Natural killer cell treated with Interleukin-12 subunit alpha and Interleukin-12 subunit beta and Interleukin-15 and Interleukin-18, amount 100 ng/mL, for 72 hours (primary cell): ENCODE measurements around the gene ATXN7. TPM values are rescaled to one million over a fixed set of nuclear protein-coding genes. Genes with fewer than 3 reads are reported as not detected.

ENCODE experiments used
- ATAC-seq, 2 donors: fragments of 150-1000 bp; cut with Tn5 transposase in 1 of 2; sonication (Bioruptor Pico), chemical (Tn5 transposase) in 1 of 2; 2 replicates each; pipeline ENCODE4 v1.10.0; 2021
- DNase-seq: peaks from one replicate; pipeline ENCODE4 v3.0.0; 2022; ENCODE audit warnings: low spot score
- H3K27ac Mint-ChIP-seq, 2 donors: 1 replicate in 1 of 2; 2 replicates in 1 of 2; pipeline ENCODE4 v1.8.0; 2022; ENCODE audit warnings: mixed read lengths in 2 of 2, mild to moderate bottlenecking in 1 of 2, moderate library complexity in 1 of 2
- H3K27me3 Mint-ChIP-seq, 2 donors: 1 replicate in 1 of 2; 2 replicates in 1 of 2; pipeline ENCODE4 v1.8.0; 2022; ENCODE audit warnings: mixed read lengths in 2 of 2
- H3K36me3 Mint-ChIP-seq: one replicate; pipeline ENCODE4 v1.8.0; 2022; ENCODE audit warnings: mixed read lengths
- H3K4me1 Mint-ChIP-seq, 2 donors: 1 replicate in 1 of 2; 2 replicates in 1 of 2; pipeline ENCODE4 v1.8.0; 2022; ENCODE audit warnings: low read depth in 2 of 2, mixed read lengths in 2 of 2, mild to moderate bottlenecking in 1 of 2
- H3K4me3 Mint-ChIP-seq: one replicate; pipeline ENCODE4 v1.8.0; 2022; ENCODE audit warnings: mixed read lengths
- H3K9me3 Mint-ChIP-seq: 2 replicates; pipeline ENCODE4 v1.8.0; 2022; ENCODE audit warnings: mixed read lengths
- total RNA-seq, 2 donors: library from RNA; stranded (reverse); gene quantifications; one replicate each; pipeline ENCODE4 v1.2.3, GENCODE V29; 2022

ATXN7 gene
- total RNA-seq, 2 donors from 2014 or later, result 96.5 to 101 TPM

DNA sequence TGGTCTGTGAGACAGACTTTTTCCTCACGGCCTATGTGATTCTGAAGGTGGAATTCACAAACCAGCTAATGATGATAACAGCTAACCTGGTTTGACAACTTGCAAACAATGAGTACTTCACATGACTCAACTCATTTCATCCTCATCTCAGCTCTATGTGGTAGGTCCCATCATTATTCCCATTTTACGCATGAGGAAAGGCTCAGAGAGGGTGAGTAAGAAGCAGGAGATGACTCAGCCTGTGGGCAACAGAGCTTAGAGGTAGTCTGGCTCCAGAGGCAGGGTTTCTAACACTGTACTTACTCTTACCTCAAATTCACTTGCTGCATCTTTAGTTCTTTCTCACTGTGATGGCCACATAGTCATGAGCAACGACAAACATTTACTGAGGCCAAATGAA is 185.5 kb downstream of the ATXN7 start:
- H3K9me3 Mint-ChIP-seq, result no peaks in the 10 kb centered on the region
- ATAC-seq (no peak), DNase-seq (no peak)
- no peak overlapping the region for H3K4me3 Mint-ChIP-seq
- no peaks in the 10 kb centered on the region for H3K4me1 Mint-ChIP-seq
- no peaks in the 10 kb centered on the region for H3K36me3 Mint-ChIP-seq
- no peak overlapping the region for H3K27ac Mint-ChIP-seq
- H3K27me3 Mint-ChIP-seq, result peaks cover 28 to 54% of the 10 kb centered on the region in 2 donors

DNA sequence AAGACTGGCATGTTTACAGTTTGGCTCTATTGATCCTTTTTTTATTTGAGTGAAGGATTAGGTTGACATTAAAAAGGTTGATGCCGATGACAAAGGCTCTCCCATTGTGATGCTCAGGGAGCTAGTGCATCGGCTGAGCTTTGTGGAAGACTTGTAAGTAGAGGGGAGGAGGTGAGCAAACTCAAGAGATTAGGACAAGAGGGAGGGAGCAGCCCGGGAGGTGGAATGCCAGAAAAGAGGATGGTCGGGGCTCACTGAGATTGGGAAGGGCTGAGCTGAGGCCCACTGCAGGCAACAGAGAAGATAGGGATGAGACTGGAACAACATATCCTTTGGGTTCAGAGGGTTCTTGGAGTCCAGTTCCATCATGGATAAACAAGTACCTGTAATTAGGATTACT is 186.2 kb downstream of the ATXN7 start:
- H3K36me3 Mint-ChIP-seq, result no peaks in the 10 kb centered on the region
- DNase-seq, result no peak
- ATAC-seq, result no peak
- no peaks in the 10 kb centered on the region for H3K4me1 Mint-ChIP-seq
- H3K27me3 Mint-ChIP-seq, result peaks cover 25 to 48% of the 10 kb centered on the region in 2 donors
- no peak overlapping the region for H3K4me3 Mint-ChIP-seq
- no peaks in the 10 kb centered on the region for H3K9me3 Mint-ChIP-seq
- H3K27ac Mint-ChIP-seq, result no peak overlapping the region

Other genes starting within 250 kb of the ATXN7 start
- not detected for gene SNTN, start 211.2 kb upstream of the ATXN7 start, total RNA-seq
- not detected for gene C3orf49, start 44.6 kb upstream of the ATXN7 start, total RNA-seq
- gene THOC7, start 62 bp upstream of the ATXN7 start, total RNA-seq, result 10 to 100 TPM; 65.7 to 74.1 TPM
- 1 to 10 TPM in 1 of 2 donors, not detected in 1; 2.6 TPM for gene SCAANT1, start 48.5 kb downstream of the ATXN7 start, total RNA-seq
- 10 to 100 TPM; 82.7 to 95.7 TPM for gene PSMD6, start 159.6 kb downstream of the ATXN7 start, total RNA-seq